ENCODE data around the gene FOXO1. TPM values are rescaled to one million over a fixed set of nuclear protein-coding genes. Genes with fewer than 3 reads are reported as not detected.

The FOXO1 gene
- total RNA-seq, 1 experiment from 2014 or later, result 12.2 TPM

DNA sequence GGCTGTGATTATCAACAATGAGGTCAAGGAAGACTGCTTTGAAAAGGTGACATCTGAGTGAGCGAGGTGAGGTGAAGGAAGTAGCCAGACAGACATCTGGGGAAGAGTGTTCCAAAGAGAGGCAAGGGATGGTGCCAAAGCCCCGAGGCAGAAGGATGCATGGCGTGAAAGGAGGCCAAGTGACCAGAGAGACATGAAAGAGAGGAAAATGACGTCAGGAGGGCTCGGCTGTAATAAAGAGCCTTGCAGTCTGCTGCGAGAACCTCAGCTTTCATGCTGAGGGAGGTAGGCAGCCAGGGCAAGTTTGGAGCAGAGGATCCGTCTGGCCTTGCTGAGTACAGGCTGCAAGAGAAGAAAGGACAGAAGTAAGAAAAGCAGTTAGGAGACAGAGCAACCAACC, 50.8 kb downstream of the FOXO1 start:
- BruUV-seq (replicated peaks), result no TSS peak
- intact Hi-C loops (cut with micrococcal nuclease), result no loop called here
- no peaks in the 10 kb centered on the region for H4K20me1 ChIP-seq (ENCODE audit: insufficient read depth)
- ATAC-seq, result no peak
- no peaks in the 10 kb centered on the region for H3K9me3 ChIP-seq (ENCODE audit: control insufficient read depth in 1 of 2, insufficient read depth in 1 of 2, low read depth in 1 of 2, low read length in 2 of 2)
- H3K27me3 ChIP-seq (ENCODE audit: insufficient read depth, low read length), result no peaks in the 10 kb centered on the region
- ChIA-PET RAD21 (ENCODE audit: low non-redundant PET in 1 of 2, low total read pairs in 2 of 2, uncharacterized antibody in 2 of 2, unreplicated experiment in 2 of 2) (no interaction called here), CTCF (no interaction called here), POLR2A (no interaction called here)
- H3K4me2 ChIP-seq (ENCODE audit: low read length), result no peak overlapping the region
- peaks cover 0 to 7% of the 10 kb centered on the region in 2 experiments; a peak in 1 of 4 replicates for H3K4me1 ChIP-seq (ENCODE audit: control insufficient read depth in 1 of 2, insufficient read depth in 2 of 2, low read length in 2 of 2)
- TF ChIP-seq ZBTB33 (IDR thresholded peaks at IDR 0.05; ENCODE audit: extremely low read depth, insufficient replicate concordance, low read length), result no peak
- no peak for TF ChIP-seq SP1 (IDR thresholded peaks at IDR 0.05; ENCODE audit: low read depth)
- TF ChIP-seq CTCF (IDR thresholded peaks at IDR 0.05 in 2 of 3, conservative IDR thresholded peaks at IDR 0.05 in 1 of 3; ENCODE audit: borderline replicate concordance in 1 of 3, insufficient read depth in 1 of 3, low read depth in 2 of 3, low read length in 2 of 3), result no peak
- no peak for TF ChIP-seq SIN3A (IDR thresholded peaks at IDR 0.05; ENCODE audit: low read depth)
- no peak for TF ChIP-seq EZH2phosphoT487 (IDR thresholded peaks at IDR 0.05; ENCODE audit: borderline replicate concordance)
- no peak for TF ChIP-seq CEBPB (IDR thresholded peaks at IDR 0.05; ENCODE audit: low read depth)
- TF ChIP-seq RAD21 (IDR thresholded peaks at IDR 0.05; ENCODE audit: low read depth), result no peak
- TF ChIP-seq SRF (IDR thresholded peaks at IDR 0.05; ENCODE audit: low read depth), result no peak
- no peak for TF ChIP-seq EGR1 (IDR thresholded peaks at IDR 0.05; ENCODE audit: low read depth)
- TF ChIP-seq ELF1 (IDR thresholded peaks at IDR 0.05; ENCODE audit: borderline replicate concordance, low read depth), result no peak
- no peak for TF ChIP-seq YY1 (IDR thresholded peaks at IDR 0.05; ENCODE audit: extremely low read depth, insufficient replicate concordance, low read depth, low read length)
- TF ChIP-seq CBX3 (IDR thresholded peaks at IDR 0.05; ENCODE audit: low read depth), result no peak
- no peak for TF ChIP-seq POLR2AphosphoS5 (IDR thresholded peaks at IDR 0.05; ENCODE audit: low read depth, low read length)
- TF ChIP-seq, protein P1, sequence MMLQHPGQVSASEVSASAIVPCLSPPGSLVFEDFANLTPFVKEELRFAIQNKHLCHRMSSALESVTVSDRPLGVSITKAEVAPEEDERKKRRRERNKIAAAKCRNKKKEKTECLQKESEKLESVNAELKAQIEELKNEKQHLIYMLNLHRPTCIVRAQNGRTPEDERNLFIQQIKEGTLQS (IDR thresholded peaks at IDR 0.05), result no peak
- TF ChIP-seq MAX (IDR thresholded peaks at IDR 0.05), result no peak
- TF ChIP-seq EZH2 (IDR thresholded peaks at IDR 0.05), result no peak
- TF ChIP-seq TCF7L2 (IDR thresholded peaks at IDR 0.05; ENCODE audit: borderline replicate concordance, extremely low read depth, insufficient read depth, insufficient read length), result no peak
- TF ChIP-seq JUND (IDR thresholded peaks at IDR 0.05), result no peak
- no peak for TF ChIP-seq ZFX (IDR thresholded peaks at IDR 0.05)
- TF ChIP-seq POLR2A (IDR thresholded peaks at IDR 0.05; ENCODE audit: borderline replicate concordance, extremely low read depth, insufficient read depth, insufficient read length), result no peak
- H3K4me3 ChIP-seq (replicated peaks in 1 of 2; ENCODE audit: low read depth in 1 of 2, low read length in 2 of 2), result no peak overlapping the region
- H3K27ac ChIP-seq (ENCODE audit: low read depth, low read length), result no peak overlapping the region
- no peak overlapping the region for H2AFZ ChIP-seq (ENCODE audit: low read depth, low read length, poor library complexity, severe bottlenecking)
- DNase-seq (ENCODE audit: low read depth, low spot score), result no peak
- peaks cover 17% of the 10 kb centered on the region; the same call in 1 of the 2 replicates for H3K79me2 ChIP-seq (ENCODE audit: insufficient read depth, low read length)
- no peaks in the 10 kb centered on the region for H3K9me2 ChIP-seq (ENCODE audit: insufficient read depth)
- H3K36me3 ChIP-seq (ENCODE audit: control insufficient read depth in 1 of 2, insufficient read depth in 2 of 2, low read length in 2 of 2), result no peaks in the 10 kb centered on the region
- no peak overlapping the region for H3K9ac ChIP-seq (ENCODE audit: low read length)

Data from HCT116 (cell line).